ENCODE results near the gene ARID2. TPM values are rescaled to one million over a fixed set of nuclear protein-coding genes. Genes with fewer than 3 reads are reported as not detected.

The ARID2 gene
- total and polyA plus RNA-seq, 2 of the 4 experiments (the other 2 are of a cell fraction) = 5.4 to 28.1 TPM

- Histone ChIP-seq H3K9me1 (ENCODE audit: insufficient read depth, low read length) (no peaks in the 10 kb centered on the region), H2BK120ac (ENCODE audit: low read depth, low read length) (no peak overlapping the region), H3K4me3 (ENCODE audit: insufficient read depth, low read depth, low read length) (no peak overlapping the region), H2BK15ac (ENCODE audit: low read depth, low read length) (no peak overlapping the region), H3K27me3 (ENCODE audit: control insufficient read depth, insufficient read depth, low read length) (no peaks in the 10 kb centered on the region), H3K36me3 (ENCODE audit: control insufficient read depth, insufficient read depth, low read length) (peaks cover 1% of the 10 kb centered on the region; the same call in 1 of the 2 replicates), H3K56ac (ENCODE audit: extremely low read depth, insufficient read depth, low read length) (no peak overlapping the region), H3K9ac (ENCODE audit: low read depth, low read length) (no peak overlapping the region), H2BK20ac (ENCODE audit: low read depth, low read length) (no peak overlapping the region), H3K23ac (ENCODE audit: low read depth, low read length) (no peak overlapping the region), H3K18ac (ENCODE audit: low read depth, low read length) (no peak overlapping the region), H4K8ac (ENCODE audit: low read depth in 2 of 2, low read length in 2 of 2) (no peak overlapping the region), H3K4ac (ENCODE audit: low read depth, low read length) (no peak overlapping the region), H2AFZ (replicated peaks; ENCODE audit: low read length, poor library complexity) (no peak overlapping the region), H3K79me1 (ENCODE audit: low read depth in 1 of 2, low read length in 2 of 2) (peaks cover 2 to 3% of the 10 kb centered on the region in 2 experiments; a peak in 2 of 4 replicates), H3K14ac (replicated peaks; ENCODE audit: low read depth, low read length) (no peak overlapping the region), H2AK9ac (replicated peaks; ENCODE audit: low read depth, low read length, poor library complexity) (no peak overlapping the region), H3K4me1 (ENCODE audit: control insufficient read depth, insufficient read depth, low read length) (no peaks in the 10 kb centered on the region), H4K5ac (ENCODE audit: low read depth, low read length) (no peak overlapping the region), H4K20me1 (ENCODE audit: insufficient read depth, low read length) (no peaks in the 10 kb centered on the region), H4K91ac (ENCODE audit: insufficient read depth, low read depth, low read length) (no peak overlapping the region), H3K9me3 (ENCODE audit: control insufficient read depth, insufficient read depth, low read length) (no peaks in the 10 kb centered on the region), H3K4me2 (ENCODE audit: low read depth, low read length) (no peak overlapping the region), H2AK5ac (ENCODE audit: low read depth, low read length) (no peak overlapping the region), H3K27ac (ENCODE audit: insufficient read depth, low read length) (no peak overlapping the region), H2BK5ac (ENCODE audit: low read depth, low read length, poor library complexity, severe bottlenecking) (no peak overlapping the region)
- intact Hi-C loops (cut with micrococcal nuclease) (no loop called here), dilution Hi-C loops (cut with HindIII; ENCODE audit: low sequenced_read_pairs, unreplicated experiment) (no loop called here), in situ Hi-C loops (cut with MboI; ENCODE audit: low sequenced_read_pairs) (no loop called here)
- BruUV-seq (replicated peaks) = no TSS peak
- no CpG with 5 or more reads among the region's 2 CpGs for WGBS, 2 experiments (ENCODE audit: extremely low coverage in 2 of 2, insufficient read length in 1 of 2)
- ATAC-seq (ENCODE audit: low read depth) = no peak
- no peak for DNase-seq
- ChIA-PET CTCF (no interaction called here), POLR2A (ENCODE audit: unreplicated experiment) (no interaction called here)
- TF ChIP-seq RCOR1 (IDR thresholded peaks at IDR 0.05; ENCODE audit: insufficient replicate concordance, low read length) (no peak), SMC3 (IDR thresholded peaks at IDR 0.05; ENCODE audit: low read depth, low read length) (no peak), RAD21 (IDR thresholded peaks at IDR 0.05; ENCODE audit: low read length) (no peak), CEBPB (IDR thresholded peaks at IDR 0.05; ENCODE audit: low read depth, low read length) (no peak), CHD1 (IDR thresholded peaks at IDR 0.05; ENCODE audit: low read depth, low read length) (no peak), RFX5 (IDR thresholded peaks at IDR 0.05; ENCODE audit: low read depth, low read length) (no peak)
- TF ChIP-seq, protein P1, sequence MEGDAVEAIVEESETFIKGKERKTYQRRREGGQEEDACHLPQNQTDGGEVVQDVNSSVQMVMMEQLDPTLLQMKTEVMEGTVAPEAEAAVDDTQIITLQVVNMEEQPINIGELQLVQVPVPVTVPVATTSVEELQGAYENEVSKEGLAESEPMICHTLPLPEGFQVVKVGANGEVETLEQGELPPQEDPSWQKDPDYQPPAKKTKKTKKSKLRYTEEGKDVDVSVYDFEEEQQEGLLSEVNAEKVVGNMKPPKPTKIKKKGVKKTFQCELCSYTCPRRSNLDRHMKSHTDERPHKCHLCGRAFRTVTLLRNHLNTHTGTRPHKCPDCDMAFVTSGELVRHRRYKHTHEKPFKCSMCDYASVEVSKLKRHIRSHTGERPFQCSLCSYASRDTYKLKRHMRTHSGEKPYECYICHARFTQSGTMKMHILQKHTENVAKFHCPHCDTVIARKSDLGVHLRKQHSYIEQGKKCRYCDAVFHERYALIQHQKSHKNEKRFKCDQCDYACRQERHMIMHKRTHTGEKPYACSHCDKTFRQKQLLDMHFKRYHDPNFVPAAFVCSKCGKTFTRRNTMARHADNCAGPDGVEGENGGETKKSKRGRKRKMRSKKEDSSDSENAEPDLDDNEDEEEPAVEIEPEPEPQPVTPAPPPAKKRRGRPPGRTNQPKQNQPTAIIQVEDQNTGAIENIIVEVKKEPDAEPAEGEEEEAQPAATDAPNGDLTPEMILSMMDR (conservative IDR thresholded peaks at IDR 0.05; ENCODE audit: low read depth, low read length) = no peak
Measured at GRCh38 chr12:45828402-45828801, 98.9 kb downstream of the ARID2 start.
